Osteoblast (primary cell): ENCODE measurements around the gene TST. TPM values are rescaled to one million over a fixed set of nuclear protein-coding genes. Genes with fewer than 3 reads are reported as not detected.
A peak's percentile ranks its signal among the peaks of the same experiment; 100 is the strongest.

Experiments used
- DNase-seq: peaks from one replicate; pipeline ENCODE4 v3.0.0; 2011; ENCODE audit warnings: low spot score, mixed read lengths; ENCODE audit not compliant: insufficient read length; ENCODE audit errors: missing footprints
- H2AFZ ChIP-seq: 2 replicates; pipeline ENCODE4 v1.6.0; 2011; ENCODE audit warnings: mild to moderate bottlenecking, low read length
- H3K27ac ChIP-seq: 2 replicates; pipeline ENCODE4 v1.5.1; 2011; ENCODE audit warnings: mild to moderate bottlenecking, low read depth, low read length, moderate library complexity
- H3K27me3 ChIP-seq: 2 replicates; pipeline ENCODE4 v1.6.0; 2012; ENCODE audit warnings: mild to moderate bottlenecking, control low read depth, inconsistent platforms, low read length, moderate library complexity; ENCODE audit not compliant: insufficient read depth
- H3K36me3 ChIP-seq: 2 replicates; pipeline ENCODE4 v1.5.1; 2011; ENCODE audit warnings: mild to moderate bottlenecking, low read length, control low read depth, moderate library complexity; ENCODE audit not compliant: insufficient read depth
- H3K4me1 ChIP-seq: 2 replicates; pipeline ENCODE4 v1.5.1; 2011; ENCODE audit warnings: mild to moderate bottlenecking, low read length, control low read depth, moderate library complexity; ENCODE audit not compliant: insufficient read depth
- H3K4me2 ChIP-seq: 2 replicates; pipeline ENCODE4 v1.6.0; 2011; ENCODE audit warnings: mild to moderate bottlenecking, low read length; ENCODE audit not compliant: insufficient read depth
- H3K4me3 ChIP-seq: fragments of 200-600 bp; sonication (generic); 3 replicates; pipeline ENCODE4 v1.5.1; 2012; ENCODE audit warnings: mild to moderate bottlenecking, low read length, inconsistent platforms; ENCODE audit not compliant: insufficient read depth
- H3K79me2 ChIP-seq: 2 replicates; pipeline ENCODE4 v1.6.0; 2012; ENCODE audit warnings: mild to moderate bottlenecking, low read length, control low read depth, inconsistent platforms; ENCODE audit not compliant: insufficient read depth
- H3K9me3 ChIP-seq: 2 replicates; pipeline ENCODE4 v1.5.1; 2011; ENCODE audit warnings: low read depth, low read length, control low read depth
- H4K20me1 ChIP-seq: 2 replicates; pipeline ENCODE4 v1.6.0; 2012; ENCODE audit warnings: mild to moderate bottlenecking, low read length, control low read depth; ENCODE audit not compliant: insufficient read depth
- CTCF ChIP-seq: IDR thresholded peaks from 2 replicates; pipeline ENCODE4 v1.5.1; 2011; ENCODE audit warnings: mild to moderate bottlenecking, low read depth, low read length, moderate library complexity; ENCODE audit errors: extremely low read depth
- total RNA-seq: library from RNA; depleted of rRNA; stranded (reverse); fragments of >200 nt; gene quantifications from 2 replicates; pipeline ENCODE4 v1.2.3, GENCODE V29; 2012

The TST gene
- 53.6 and 63.3 TPM in 2 replicates for total RNA-seq

GRCh38 chr22:37019309-37020191 lies at the start of gene TST, which contains the start of gene MPST:
Gene TST, minus strand, starts transcription at chr22:37019447. Its CDS starts 715 bp downstream, at chr22:37018732.
Gene MPST, plus strand, starts transcription at chr22:37019742. Its CDS starts 95 bp downstream, at chr22:37019837.
- no peaks in the 10 kb centered on the region for H3K9me3 ChIP-seq
- peak within 1 kb of the TSS; percentile 88 for H3K4me2 ChIP-seq
- peaks cover 12% of the 10 kb centered on the region for H3K4me1 ChIP-seq
- H3K4me3 ChIP-seq = peak within 1 kb of the TSS; percentile 88
- peaks cover 32% of the 10 kb centered on the region for H4K20me1 ChIP-seq
- no peaks in the 10 kb centered on the region for H3K27me3 ChIP-seq
- H3K27ac ChIP-seq = peak within 1 kb of the TSS; percentile 51
- H3K79me2 ChIP-seq = peaks cover 11% of the 10 kb centered on the region
- H2AFZ ChIP-seq = peak within 1 kb of the TSS; percentile 92
- peaks cover 12% of the 10 kb centered on the region for H3K36me3 ChIP-seq
- DNase-seq = peak; percentile 98
- TF ChIP-seq CTCF = no peak

- no peaks in the 10 kb centered on the region for H3K79me2 ChIP-seq
- H3K27me3 ChIP-seq = peaks cover 28% of the 10 kb centered on the region
- TF ChIP-seq CTCF = no peak
- H3K36me3 ChIP-seq = no peaks in the 10 kb centered on the region
- no peak for DNase-seq
- H3K4me3 ChIP-seq = no peak overlapping the region
- no peaks in the 10 kb centered on the region for H3K4me1 ChIP-seq
- no peak overlapping the region for H2AFZ ChIP-seq
- no peaks in the 10 kb centered on the region for H3K9me3 ChIP-seq
- H3K27ac ChIP-seq = no peak overlapping the region
- peaks cover 3% of the 10 kb centered on the region for H4K20me1 ChIP-seq
- H3K4me2 ChIP-seq = no peak overlapping the region
Measured at GRCh38 chr22:37068859-37069258, 49.6 kb upstream of the TST start.

GRCh38 chr22:37067428-37067827 lies 48.2 kb upstream of the TST start:
- TF ChIP-seq CTCF = no peak

GRCh38 chr22:37065961-37066360 lies 46.7 kb upstream of the TST start:
- Histone ChIP-seq H3K4me1 (no peaks in the 10 kb centered on the region), H3K9me3 (no peaks in the 10 kb centered on the region)
- no peak for TF ChIP-seq CTCF

More at GRCh38 chr22:37067428-37067827, 48.2 kb upstream of the TST start:
- H3K4me3 ChIP-seq = no peak overlapping the region
- H2AFZ ChIP-seq = no peak overlapping the region
- no peak overlapping the region for H3K27ac ChIP-seq
- H3K36me3 ChIP-seq = no peaks in the 10 kb centered on the region
- no peaks in the 10 kb centered on the region for H3K79me2 ChIP-seq
- no peak for DNase-seq
- H3K9me3 ChIP-seq = no peaks in the 10 kb centered on the region
- H3K4me2 ChIP-seq = no peak overlapping the region
- no peaks in the 10 kb centered on the region for H3K4me1 ChIP-seq
- peaks cover 28% of the 10 kb centered on the region for H3K27me3 ChIP-seq
- H4K20me1 ChIP-seq = peaks cover 3% of the 10 kb centered on the region

More at GRCh38 chr22:37065961-37066360, 46.7 kb upstream of the TST start:
- Histone ChIP-seq H3K27me3 (peaks cover 25% of the 10 kb centered on the region), H3K4me2 (no peak overlapping the region), H2AFZ (no peak overlapping the region), H4K20me1 (peaks cover 3% of the 10 kb centered on the region), H3K79me2 (no peaks in the 10 kb centered on the region), H3K36me3 (no peaks in the 10 kb centered on the region), H3K27ac (no peak overlapping the region), H3K4me3 (no peak overlapping the region)
- peak; percentile 79 for DNase-seq
